ENCODE data around the gene DARS1.

DARS1 gene

DNA sequence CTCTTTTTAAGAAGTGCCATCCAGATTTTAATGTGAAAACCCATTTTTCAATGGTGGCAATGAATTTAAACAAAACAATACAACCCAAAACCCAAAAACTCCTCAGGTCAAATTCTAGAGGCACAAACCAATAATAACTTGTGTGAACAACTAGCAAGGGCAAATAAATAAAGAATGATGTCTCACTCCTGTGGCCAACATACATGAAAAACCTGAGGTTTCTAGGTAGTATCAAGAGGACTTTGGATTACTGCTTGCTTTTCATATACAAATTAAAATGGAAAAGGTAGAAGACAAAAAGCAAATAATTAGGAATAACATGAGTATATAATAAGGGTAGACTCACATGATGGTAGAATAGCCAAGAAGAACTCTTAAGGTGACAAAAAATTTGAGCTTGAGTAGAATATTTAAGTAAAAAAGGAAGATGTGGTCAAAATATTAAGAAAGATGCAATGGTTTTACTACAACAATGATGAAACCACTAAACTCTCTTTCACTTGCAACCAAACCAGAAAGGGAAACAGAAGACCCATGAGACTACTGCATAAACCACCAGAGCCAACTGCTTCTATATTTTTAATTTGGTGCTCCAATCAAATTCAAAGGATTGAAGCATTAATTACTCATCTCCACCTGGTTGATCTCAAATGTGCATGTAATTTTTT lies 53.5 kb downstream of the DARS1 start:
- TF ChIP-seq, protein P1, sequence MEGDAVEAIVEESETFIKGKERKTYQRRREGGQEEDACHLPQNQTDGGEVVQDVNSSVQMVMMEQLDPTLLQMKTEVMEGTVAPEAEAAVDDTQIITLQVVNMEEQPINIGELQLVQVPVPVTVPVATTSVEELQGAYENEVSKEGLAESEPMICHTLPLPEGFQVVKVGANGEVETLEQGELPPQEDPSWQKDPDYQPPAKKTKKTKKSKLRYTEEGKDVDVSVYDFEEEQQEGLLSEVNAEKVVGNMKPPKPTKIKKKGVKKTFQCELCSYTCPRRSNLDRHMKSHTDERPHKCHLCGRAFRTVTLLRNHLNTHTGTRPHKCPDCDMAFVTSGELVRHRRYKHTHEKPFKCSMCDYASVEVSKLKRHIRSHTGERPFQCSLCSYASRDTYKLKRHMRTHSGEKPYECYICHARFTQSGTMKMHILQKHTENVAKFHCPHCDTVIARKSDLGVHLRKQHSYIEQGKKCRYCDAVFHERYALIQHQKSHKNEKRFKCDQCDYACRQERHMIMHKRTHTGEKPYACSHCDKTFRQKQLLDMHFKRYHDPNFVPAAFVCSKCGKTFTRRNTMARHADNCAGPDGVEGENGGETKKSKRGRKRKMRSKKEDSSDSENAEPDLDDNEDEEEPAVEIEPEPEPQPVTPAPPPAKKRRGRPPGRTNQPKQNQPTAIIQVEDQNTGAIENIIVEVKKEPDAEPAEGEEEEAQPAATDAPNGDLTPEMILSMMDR (IDR thresholded peaks at IDR 0.05): no peak

DNA sequence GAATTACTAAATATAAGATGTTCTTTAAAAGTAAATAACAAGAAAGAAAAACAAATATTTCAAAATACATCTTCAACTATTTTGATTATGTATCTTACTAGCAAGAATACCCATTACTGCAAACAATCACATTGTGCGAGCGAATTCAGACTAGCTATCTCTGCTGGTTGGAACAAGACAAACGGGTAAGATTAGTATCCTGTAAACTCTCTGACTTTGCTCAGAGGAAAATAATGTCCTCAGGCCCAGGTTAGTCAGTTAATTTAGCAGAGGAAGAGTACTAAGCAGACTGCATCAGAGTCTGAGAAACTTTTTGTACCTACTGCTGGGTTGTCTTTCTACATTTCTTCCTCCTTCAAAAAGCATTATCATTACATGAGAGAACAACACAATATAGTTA lies 58.8 kb downstream of the DARS1 start:
- TF ChIP-seq, protein P1 (IDR thresholded peaks at IDR 0.05): no peak

DNA sequence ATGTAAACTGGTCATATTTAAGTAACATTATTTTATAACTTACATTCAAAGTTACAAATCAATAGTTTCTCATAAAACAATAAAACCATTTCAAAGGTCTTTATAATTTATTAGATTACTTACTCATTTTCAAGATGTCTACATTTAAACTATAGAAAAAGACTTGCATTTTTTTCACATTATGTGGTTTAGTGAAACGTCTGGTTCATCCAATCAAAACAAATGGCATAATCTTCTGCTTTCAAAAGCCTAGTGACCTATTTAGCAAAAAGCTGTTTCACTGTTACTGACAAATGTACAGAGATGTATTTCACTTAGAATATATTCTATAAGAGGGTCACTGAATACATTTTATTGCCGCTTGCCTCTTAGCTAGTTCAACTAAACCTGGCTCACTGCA lies 59.9 kb downstream of the DARS1 start:
- TF ChIP-seq, protein P1 (IDR thresholded peaks at IDR 0.05): no peak

DNA sequence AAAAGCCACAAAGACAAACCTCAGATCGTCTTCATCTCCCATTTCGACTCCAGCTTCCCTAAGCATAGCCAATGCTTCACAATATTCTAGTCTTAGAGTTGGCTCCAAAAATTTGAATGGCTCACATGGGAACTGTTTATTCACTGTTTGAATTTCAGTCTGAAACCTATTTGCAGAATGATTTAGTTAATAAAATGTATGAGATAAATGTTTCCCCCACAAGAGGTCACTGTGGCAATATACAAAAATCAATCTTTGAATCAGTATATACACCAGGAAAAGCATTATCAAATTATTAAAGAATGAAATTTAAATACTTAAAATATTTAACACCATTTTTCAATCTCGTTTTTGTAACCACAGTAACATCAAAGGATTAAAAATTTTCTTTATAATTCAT lies 69.2 kb downstream of the DARS1 start:
- TF ChIP-seq, protein P1 (IDR thresholded peaks at IDR 0.05): peak; percentile 47; the same call in 1 of the 2 replicates

DNA sequence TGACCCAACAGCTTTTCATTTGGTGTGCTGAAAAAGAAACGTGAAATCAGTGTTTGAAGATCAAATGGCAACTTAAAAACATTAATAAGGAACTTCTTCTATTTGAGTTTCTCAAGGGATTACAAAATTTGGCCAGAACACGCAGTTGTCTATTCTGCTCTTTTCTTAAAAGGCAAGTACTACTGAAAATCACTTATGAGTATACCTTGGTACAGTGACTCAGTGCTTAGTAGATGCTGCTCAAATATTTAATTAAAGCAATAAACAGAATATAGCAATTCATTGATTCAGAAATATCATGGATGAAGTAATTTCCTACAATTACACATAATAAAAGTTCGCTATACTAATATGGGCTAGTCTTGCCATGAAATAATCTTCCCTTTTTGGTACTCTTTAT lies 70.9 kb downstream of the DARS1 start:
- TF ChIP-seq, protein P1 (IDR thresholded peaks at IDR 0.05): no peak

DNA sequence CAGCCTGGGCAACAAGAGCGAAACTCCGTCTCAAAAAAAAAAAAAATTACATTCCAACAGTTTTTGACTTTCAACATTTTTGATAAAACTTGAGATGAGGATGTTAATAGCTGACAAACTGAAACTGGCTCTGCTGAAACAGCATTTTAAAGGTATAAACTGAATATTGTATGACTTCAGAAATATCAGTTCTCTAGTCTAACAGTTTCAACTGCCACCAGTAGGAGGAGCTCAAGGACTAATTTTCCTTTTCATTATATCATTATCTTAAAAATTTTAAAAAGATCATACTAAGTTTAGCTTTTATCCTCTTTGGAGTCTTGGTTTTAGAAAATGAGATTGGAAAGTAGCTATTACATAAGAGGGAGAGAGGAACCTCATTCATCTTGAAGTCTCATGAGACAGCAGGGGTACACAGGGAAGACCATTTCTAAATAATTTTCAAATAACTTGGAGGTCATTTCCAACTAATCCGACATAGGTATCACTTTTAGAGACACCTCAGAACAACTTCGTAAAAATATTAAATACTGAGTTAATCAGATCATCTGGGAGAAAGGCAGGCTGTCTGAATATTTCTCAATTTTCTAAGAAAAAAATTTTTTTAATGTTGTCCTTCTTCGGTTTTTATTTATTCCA lies 71.6 kb downstream of the DARS1 start:
- TF ChIP-seq, protein P1 (IDR thresholded peaks at IDR 0.05): peak; percentile 73

DNA sequence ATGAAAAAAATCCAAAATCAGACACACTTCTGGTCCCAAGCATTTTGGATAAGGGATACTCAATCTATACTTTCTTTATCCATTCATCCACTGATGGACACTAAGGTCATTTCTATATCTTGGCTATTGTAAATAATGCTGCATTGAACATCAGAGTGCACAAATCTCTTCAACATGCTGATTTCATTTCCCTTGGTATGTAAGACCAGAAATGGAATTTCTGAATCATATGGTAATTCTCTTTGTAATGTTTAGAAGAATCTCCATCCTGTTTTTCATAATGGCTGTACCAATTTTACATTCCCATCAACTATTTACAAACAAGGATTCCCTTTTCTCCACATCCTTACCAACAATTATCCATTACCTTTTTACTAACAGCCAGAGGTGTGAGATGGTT lies 75.5 kb downstream of the DARS1 start:
- TF ChIP-seq, protein P1 (IDR thresholded peaks at IDR 0.05): no peak
